ENCODE data around the gene HMG20A.

DNA sequence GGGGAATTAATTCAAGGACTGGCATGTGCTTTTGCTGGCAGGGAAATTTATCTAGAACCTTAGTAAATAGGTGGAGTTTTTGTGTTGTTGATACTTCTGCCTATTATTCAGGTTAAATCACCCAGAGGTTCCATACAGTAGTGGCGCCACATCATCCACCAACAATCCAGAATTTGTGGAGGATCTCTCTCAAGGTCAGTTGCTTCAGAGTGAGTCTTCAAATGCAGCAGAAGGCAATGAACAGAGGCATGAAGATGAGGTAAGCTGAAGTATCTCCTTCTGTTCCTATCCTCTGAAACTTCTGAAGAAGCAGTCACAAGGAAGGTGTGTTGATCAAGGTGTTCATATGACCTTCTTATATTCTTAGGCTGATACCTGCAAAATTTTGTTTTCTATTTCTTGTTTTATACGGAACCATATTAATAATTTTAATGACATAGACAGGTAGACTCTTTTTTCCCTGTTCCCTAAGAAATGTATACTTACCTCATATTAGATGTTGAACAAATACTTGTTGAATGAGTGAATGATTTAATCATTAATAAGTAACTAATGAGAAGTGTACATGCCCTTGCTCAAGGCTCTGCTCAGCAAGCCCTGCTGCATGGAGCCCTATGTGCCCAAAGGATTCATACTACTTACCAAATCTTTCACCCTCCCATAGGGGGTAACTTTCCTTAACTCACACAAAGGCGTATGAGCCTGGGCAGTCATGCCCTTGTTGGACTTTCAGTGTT, 43.6 kb downstream of the HMG20A start:
- TF ChIP-seq CTCF (IDR thresholded peaks at IDR 0.05): no peak
- TF ChIP-seq POLR2A (IDR thresholded peaks at IDR 0.05): no peak

Data from adrenal gland (tissue), 5 donors.